ENCODE data around the gene B4GALT1.

B4GALT1 gene

GRCh38 chr9:33143241-33143661 lies 23.9 kb downstream of the B4GALT1 start:
- no peak overlapping the region for H3K4me3 ChIP-seq (ENCODE audit: low read length)
- no peaks in the 10 kb centered on the region for H3K27me3 ChIP-seq (ENCODE audit: control insufficient read depth, insufficient read depth, low read length)
- no peaks in the 10 kb centered on the region for H3K9me3 ChIP-seq (replicated peaks; ENCODE audit: low read length)
- H3K4me1 ChIP-seq (ENCODE audit: control insufficient read depth, insufficient read depth, low read length), result peaks cover 32% of the 10 kb centered on the region
- peaks cover 4% of the 10 kb centered on the region for H3K36me3 ChIP-seq (ENCODE audit: insufficient read depth, low read length)
- no peak overlapping the region for H3K9ac ChIP-seq (ENCODE audit: low read depth, low read length)
- H3K4me2 ChIP-seq (ENCODE audit: low read length), result no peak overlapping the region

GRCh38 chr9:33142535-33142934 lies 24.6 kb downstream of the B4GALT1 start:
- H3K4me2 ChIP-seq (ENCODE audit: low read length), result no peak overlapping the region
- peaks cover 4% of the 10 kb centered on the region for H3K36me3 ChIP-seq (ENCODE audit: insufficient read depth, low read length)
- no peaks in the 10 kb centered on the region for H3K9me3 ChIP-seq (replicated peaks; ENCODE audit: low read length)
- no peak overlapping the region for H3K9ac ChIP-seq (ENCODE audit: low read depth, low read length)
- H3K27me3 ChIP-seq (ENCODE audit: control insufficient read depth, insufficient read depth, low read length), result no peaks in the 10 kb centered on the region
- no peak overlapping the region for H3K4me3 ChIP-seq (ENCODE audit: low read length)
- H3K4me1 ChIP-seq (ENCODE audit: control insufficient read depth, insufficient read depth, low read length), result peaks cover 32% of the 10 kb centered on the region

GRCh38 chr9:33140401-33141360 lies 26.5 kb downstream of the B4GALT1 start:
- Histone ChIP-seq H3K36me3 (ENCODE audit: insufficient read depth, low read length) (no peaks in the 10 kb centered on the region), H3K9ac (ENCODE audit: low read depth, low read length) (no peak overlapping the region), H3K4me1 (ENCODE audit: control insufficient read depth, insufficient read depth, low read length) (peaks cover 32% of the 10 kb centered on the region), H3K4me2 (ENCODE audit: low read length) (no peak overlapping the region), H3K4me3 (ENCODE audit: low read length) (no peak overlapping the region), H3K27me3 (ENCODE audit: control insufficient read depth, insufficient read depth, low read length) (no peaks in the 10 kb centered on the region), H3K9me3 (replicated peaks; ENCODE audit: low read length) (no peaks in the 10 kb centered on the region)

DNA sequence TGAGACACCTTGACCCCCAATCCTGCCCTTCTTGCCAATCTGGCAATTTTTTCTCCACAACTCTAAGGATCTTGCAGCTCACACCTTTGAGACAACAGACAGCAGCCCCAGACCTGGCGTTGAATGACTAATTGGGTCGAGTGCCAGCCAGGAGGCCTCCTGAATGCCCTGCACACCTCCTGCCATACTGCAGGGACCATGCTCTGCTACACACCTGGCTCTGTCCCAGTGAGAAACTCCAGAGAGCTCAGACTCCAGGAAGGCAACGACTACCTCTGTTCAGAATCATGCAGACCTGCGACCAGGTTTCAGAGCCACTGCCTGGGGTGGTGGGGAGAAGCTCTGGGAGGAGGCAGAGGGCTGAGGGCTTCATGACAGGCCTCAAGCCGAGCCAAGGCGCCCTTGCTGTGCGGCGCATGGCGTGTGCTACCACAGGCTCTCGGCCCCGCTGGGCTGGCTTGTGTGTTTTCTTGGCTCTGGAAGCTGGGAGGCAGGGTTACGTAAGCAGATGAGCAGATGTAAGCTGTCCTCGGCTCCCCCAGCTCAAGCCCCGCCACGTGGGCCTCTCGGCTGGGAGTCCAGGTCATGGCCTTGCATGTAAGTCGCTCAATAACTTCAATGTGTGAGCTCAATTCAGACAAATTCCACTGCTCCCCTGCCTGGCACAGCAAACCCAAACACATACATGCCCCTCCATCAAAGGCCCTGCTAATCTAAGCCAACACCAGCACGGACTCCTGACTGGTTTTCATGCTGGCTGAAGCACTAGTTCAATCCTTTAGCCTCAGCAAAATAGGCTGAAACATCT lies 27.5 kb downstream of the B4GALT1 start:
- Histone ChIP-seq H3K36me3 (ENCODE audit: insufficient read depth, low read length) (peaks cover 5% of the 10 kb centered on the region), H3K9ac (ENCODE audit: low read depth, low read length) (no peak overlapping the region), H3K9me3 (replicated peaks; ENCODE audit: low read length) (no peaks in the 10 kb centered on the region), H3K4me1 (ENCODE audit: control insufficient read depth, insufficient read depth, low read length) (peaks cover 32% of the 10 kb centered on the region), H3K4me2 (ENCODE audit: low read length) (peak overlapping the region; percentile 33), H3K27me3 (ENCODE audit: control insufficient read depth, insufficient read depth, low read length) (no peaks in the 10 kb centered on the region), H3K4me3 (ENCODE audit: low read length) (no peak overlapping the region)

GRCh38 chr9:33138768-33139167 lies 28.4 kb downstream of the B4GALT1 start:
- H3K36me3 ChIP-seq (ENCODE audit: insufficient read depth, low read length), result peaks cover 14% of the 10 kb centered on the region
- H3K4me2 ChIP-seq (ENCODE audit: low read length), result no peak overlapping the region
- H3K9ac ChIP-seq (ENCODE audit: low read depth, low read length), result no peak overlapping the region
- no peaks in the 10 kb centered on the region for H3K9me3 ChIP-seq (replicated peaks; ENCODE audit: low read length)
- no peaks in the 10 kb centered on the region for H3K27me3 ChIP-seq (ENCODE audit: control insufficient read depth, insufficient read depth, low read length)
- H3K4me3 ChIP-seq (ENCODE audit: low read length), result no peak overlapping the region
- H3K4me1 ChIP-seq (ENCODE audit: control insufficient read depth, insufficient read depth, low read length), result peaks cover 32% of the 10 kb centered on the region

GRCh38 chr9:33137781-33138264 lies 29.3 kb downstream of the B4GALT1 start:
- Histone ChIP-seq H3K9ac (ENCODE audit: low read depth, low read length) (no peak overlapping the region), H3K4me1 (ENCODE audit: control insufficient read depth, insufficient read depth, low read length) (peaks cover 35% of the 10 kb centered on the region), H3K4me3 (ENCODE audit: low read length) (no peak overlapping the region), H3K9me3 (replicated peaks; ENCODE audit: low read length) (no peaks in the 10 kb centered on the region), H3K4me2 (ENCODE audit: low read length) (no peak overlapping the region), H3K27me3 (ENCODE audit: control insufficient read depth, insufficient read depth, low read length) (no peaks in the 10 kb centered on the region), H3K36me3 (ENCODE audit: insufficient read depth, low read length) (peaks cover 22% of the 10 kb centered on the region)

DNA sequence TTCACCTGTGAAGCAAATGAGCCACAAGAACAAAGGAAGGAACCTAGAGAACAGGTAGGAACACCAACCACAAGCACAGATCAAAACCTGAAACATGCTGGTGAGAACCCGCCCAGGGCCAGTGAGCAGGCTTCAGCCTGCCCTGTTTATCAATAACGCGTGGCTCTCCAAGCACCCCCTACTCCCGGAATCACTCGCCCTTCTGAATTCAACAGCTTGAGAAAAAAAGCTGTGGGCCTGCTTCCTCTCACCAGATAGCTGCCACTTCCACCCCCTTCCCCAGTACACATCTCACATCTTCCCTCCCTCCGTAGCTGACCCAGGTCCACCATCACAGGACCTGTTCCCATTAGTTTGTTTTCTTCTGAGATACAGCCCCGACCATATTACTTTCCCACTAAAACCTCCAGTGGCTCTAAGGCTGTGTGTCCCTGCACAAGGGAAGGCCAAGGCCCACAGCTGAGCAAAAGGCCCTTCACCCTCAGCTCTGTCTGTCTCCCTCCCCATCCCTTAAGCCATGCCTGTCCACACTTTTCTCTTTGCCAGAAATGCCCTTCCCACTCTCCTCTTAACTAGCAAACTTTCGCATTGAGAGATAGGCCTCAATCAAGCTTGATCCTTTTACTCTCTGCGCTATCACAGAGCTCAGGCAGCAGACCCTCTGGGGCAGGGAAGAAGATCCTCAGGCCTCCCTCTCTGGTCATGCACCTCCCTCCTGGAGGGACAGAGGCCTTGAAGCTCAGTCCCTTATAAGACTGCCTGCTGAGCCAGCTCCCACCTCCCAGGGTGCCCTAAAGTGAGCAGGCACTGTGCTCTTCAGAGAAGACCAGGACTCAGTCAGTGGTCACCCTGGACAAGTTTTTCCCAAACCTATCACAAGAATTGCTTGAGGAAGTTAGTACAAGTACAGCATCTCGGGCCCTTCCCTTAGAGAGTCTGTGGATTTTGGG lies 30.1 kb downstream of the B4GALT1 start:
- Histone ChIP-seq H3K4me2 (ENCODE audit: low read length) (no peak overlapping the region), H3K9me3 (replicated peaks; ENCODE audit: low read length) (no peaks in the 10 kb centered on the region), H3K9ac (ENCODE audit: low read depth, low read length) (no peak overlapping the region), H3K4me3 (ENCODE audit: low read length) (no peak overlapping the region), H3K36me3 (ENCODE audit: insufficient read depth, low read length) (peaks cover 22% of the 10 kb centered on the region), H3K27me3 (ENCODE audit: control insufficient read depth, insufficient read depth, low read length) (no peaks in the 10 kb centered on the region), H3K4me1 (ENCODE audit: control insufficient read depth, insufficient read depth, low read length) (peaks cover 38% of the 10 kb centered on the region)

DNA sequence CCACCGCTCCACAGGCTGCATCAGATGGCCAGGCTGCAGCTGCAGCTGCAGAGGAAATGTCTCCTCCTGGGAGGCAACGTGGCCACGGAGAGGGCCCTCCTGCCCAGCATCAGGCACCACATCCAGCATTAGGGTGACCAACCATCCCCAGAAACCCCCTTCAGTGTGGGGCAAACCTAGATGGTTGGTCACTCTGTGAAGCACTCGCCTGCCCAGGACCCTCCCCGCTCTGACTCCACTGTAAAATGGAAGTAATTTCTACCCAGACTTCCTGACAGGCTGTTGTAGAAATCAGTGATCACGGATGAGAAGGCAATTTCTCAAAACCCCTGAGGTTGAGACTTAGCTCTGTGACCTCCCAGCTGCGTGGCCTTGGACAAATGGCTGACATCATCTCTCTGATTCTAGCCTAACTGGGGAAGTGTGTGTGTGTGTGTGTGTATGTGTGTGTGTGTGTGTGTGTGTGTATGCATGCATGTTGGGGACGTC lies 31.6 kb downstream of the B4GALT1 start:
- H3K36me3 ChIP-seq (ENCODE audit: insufficient read depth, low read length), result peaks cover 30% of the 10 kb centered on the region
- no peaks in the 10 kb centered on the region for H3K27me3 ChIP-seq (ENCODE audit: control insufficient read depth, insufficient read depth, low read length)
- no peak overlapping the region for H3K9ac ChIP-seq (ENCODE audit: low read depth, low read length)
- peaks cover 36% of the 10 kb centered on the region for H3K4me1 ChIP-seq (ENCODE audit: control insufficient read depth, insufficient read depth, low read length)
- H3K4me3 ChIP-seq (ENCODE audit: low read length), result no peak overlapping the region
- H3K4me2 ChIP-seq (ENCODE audit: low read length), result no peak overlapping the region
- H3K9me3 ChIP-seq (replicated peaks; ENCODE audit: low read length), result no peaks in the 10 kb centered on the region

GRCh38 chr9:33135031-33135461 lies 32.1 kb downstream of the B4GALT1 start:
- peaks cover 32% of the 10 kb centered on the region for H3K4me1 ChIP-seq (ENCODE audit: control insufficient read depth, insufficient read depth, low read length)
- no peaks in the 10 kb centered on the region for H3K27me3 ChIP-seq (ENCODE audit: control insufficient read depth, insufficient read depth, low read length)
- no peaks in the 10 kb centered on the region for H3K9me3 ChIP-seq (replicated peaks; ENCODE audit: low read length)
- H3K4me2 ChIP-seq (ENCODE audit: low read length), result no peak overlapping the region
- H3K4me3 ChIP-seq (ENCODE audit: low read length), result no peak overlapping the region
- peaks cover 32% of the 10 kb centered on the region for H3K36me3 ChIP-seq (ENCODE audit: insufficient read depth, low read length)
- H3K9ac ChIP-seq (ENCODE audit: low read depth, low read length), result no peak overlapping the region

GRCh38 chr9:33133186-33133585 lies 34.0 kb downstream of the B4GALT1 start:
- peaks cover 20% of the 10 kb centered on the region for H3K4me1 ChIP-seq (ENCODE audit: control insufficient read depth, insufficient read depth, low read length)
- H3K36me3 ChIP-seq (ENCODE audit: insufficient read depth, low read length), result peaks cover 51% of the 10 kb centered on the region

More at GRCh38 chr9:33133186-33133585, 34.0 kb downstream of the B4GALT1 start:
- Histone ChIP-seq H3K9me3 (replicated peaks; ENCODE audit: low read length) (no peaks in the 10 kb centered on the region), H3K27me3 (ENCODE audit: control insufficient read depth, insufficient read depth, low read length) (no peaks in the 10 kb centered on the region), H3K4me3 (ENCODE audit: low read length) (no peak overlapping the region), H3K9ac (ENCODE audit: low read depth, low read length) (no peak overlapping the region), H3K4me2 (ENCODE audit: low read length) (no peak overlapping the region)
